ENCODE measurements around the gene CDKL4. TPM values are rescaled to one million over a fixed set of nuclear protein-coding genes. Genes with fewer than 3 reads are reported as not detected.

Gene CDKL4
- total and polyA plus RNA-seq, 2 of the 13 experiments (the other 11 are each of a cell fraction or from before 2014, with no cell fraction given) = 0.29 to 0.50 TPM

GRCh38 chr2:39140322-39140847 lies 103.4 kb downstream of the CDKL4 start (continued):
- TF ChIP-seq, protein P1, sequence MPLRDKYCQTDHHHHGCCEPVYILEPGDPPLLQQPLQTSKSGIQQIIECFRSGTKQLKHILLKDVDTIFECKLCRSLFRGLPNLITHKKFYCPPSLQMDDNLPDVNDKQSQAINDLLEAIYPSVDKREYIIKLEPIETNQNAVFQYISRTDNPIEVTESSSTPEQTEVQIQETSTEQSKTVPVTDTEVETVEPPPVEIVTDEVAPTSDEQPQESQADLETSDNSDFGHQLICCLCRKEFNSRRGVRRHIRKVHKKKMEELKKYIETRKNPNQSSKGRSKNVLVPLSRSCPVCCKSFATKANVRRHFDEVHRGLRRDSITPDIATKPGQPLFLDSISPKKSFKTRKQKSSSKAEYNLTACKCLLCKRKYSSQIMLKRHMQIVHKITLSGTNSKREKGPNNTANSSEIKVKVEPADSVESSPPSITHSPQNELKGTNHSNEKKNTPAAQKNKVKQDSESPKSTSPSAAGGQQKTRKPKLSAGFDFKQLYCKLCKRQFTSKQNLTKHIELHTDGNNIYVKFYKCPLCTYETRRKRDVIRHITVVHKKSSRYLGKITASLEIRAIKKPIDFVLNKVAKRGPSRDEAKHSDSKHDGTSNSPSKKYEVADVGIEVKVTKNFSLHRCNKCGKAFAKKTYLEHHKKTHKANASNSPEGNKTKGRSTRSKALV (CRISPR knock-in tag; IDR thresholded peaks at IDR 0.05) = no peak
- TF ChIP-seq KDM3A (CRISPR knock-in tag; IDR thresholded peaks at IDR 0.05; ENCODE audit: low read depth) (no peak), MAZ (IDR thresholded peaks at IDR 0.05; ENCODE audit: borderline replicate concordance, low read depth, low read length) (no peak), MAZ (CRISPR knock-in tag; IDR thresholded peaks at IDR 0.05; ENCODE audit: low read depth) (no peak), ZNF431 (CRISPR knock-in tag; IDR thresholded peaks at IDR 0.05; ENCODE audit: borderline replicate concordance, low read depth) (no peak), POLR2A (IDR thresholded peaks at IDR 0.05; ENCODE audit: insufficient read depth in 1 of 2, low read depth in 2 of 2, low read length in 2 of 2) (no peak), TSC22D2 (CRISPR knock-in tag; IDR thresholded peaks at IDR 0.05; ENCODE audit: borderline replicate concordance) (no peak), RAD51 (IDR thresholded peaks at IDR 0.05; ENCODE audit: borderline replicate concordance) (no peak), SNAPC2 (CRISPR knock-in tag; IDR thresholded peaks at IDR 0.05) (no peak), ZBTB2 (CRISPR knock-in tag; IDR thresholded peaks at IDR 0.05; ENCODE audit: low read depth) (no peak), MLXIP (CRISPR knock-in tag; IDR thresholded peaks at IDR 0.05; ENCODE audit: borderline replicate concordance) (no peak), SMAD3 (CRISPR knock-in tag; IDR thresholded peaks at IDR 0.05) (0 out of 2 replicates have a peak, but pooled peaks have one; percentile 81), HES4 (CRISPR knock-in tag; IDR thresholded peaks at IDR 0.05; ENCODE audit: borderline replicate concordance) (no peak), ZNF616 (CRISPR knock-in tag; IDR thresholded peaks at IDR 0.05; ENCODE audit: low read depth) (no peak)
- TF ChIP-seq, protein P2, sequence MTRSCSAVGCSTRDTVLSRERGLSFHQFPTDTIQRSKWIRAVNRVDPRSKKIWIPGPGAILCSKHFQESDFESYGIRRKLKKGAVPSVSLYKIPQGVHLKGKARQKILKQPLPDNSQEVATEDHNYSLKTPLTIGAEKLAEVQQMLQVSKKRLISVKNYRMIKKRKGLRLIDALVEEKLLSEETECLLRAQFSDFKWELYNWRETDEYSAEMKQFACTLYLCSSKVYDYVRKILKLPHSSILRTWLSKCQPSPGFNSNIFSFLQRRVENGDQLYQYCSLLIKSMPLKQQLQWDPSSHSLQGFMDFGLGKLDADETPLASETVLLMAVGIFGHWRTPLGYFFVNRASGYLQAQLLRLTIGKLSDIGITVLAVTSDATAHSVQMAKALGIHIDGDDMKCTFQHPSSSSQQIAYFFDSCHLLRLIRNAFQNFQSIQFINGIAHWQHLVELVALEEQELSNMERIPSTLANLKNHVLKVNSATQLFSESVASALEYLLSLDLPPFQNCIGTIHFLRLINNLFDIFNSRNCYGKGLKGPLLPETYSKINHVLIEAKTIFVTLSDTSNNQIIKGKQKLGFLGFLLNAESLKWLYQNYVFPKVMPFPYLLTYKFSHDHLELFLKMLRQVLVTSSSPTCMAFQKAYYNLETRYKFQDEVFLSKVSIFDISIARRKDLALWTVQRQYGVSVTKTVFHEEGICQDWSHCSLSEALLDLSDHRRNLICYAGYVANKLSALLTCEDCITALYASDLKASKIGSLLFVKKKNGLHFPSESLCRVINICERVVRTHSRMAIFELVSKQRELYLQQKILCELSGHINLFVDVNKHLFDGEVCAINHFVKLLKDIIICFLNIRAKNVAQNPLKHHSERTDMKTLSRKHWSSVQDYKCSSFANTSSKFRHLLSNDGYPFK (CRISPR knock-in tag; IDR thresholded peaks at IDR 0.05; ENCODE audit: borderline replicate concordance) = no peak
- TF ChIP-seq, protein P3, sequence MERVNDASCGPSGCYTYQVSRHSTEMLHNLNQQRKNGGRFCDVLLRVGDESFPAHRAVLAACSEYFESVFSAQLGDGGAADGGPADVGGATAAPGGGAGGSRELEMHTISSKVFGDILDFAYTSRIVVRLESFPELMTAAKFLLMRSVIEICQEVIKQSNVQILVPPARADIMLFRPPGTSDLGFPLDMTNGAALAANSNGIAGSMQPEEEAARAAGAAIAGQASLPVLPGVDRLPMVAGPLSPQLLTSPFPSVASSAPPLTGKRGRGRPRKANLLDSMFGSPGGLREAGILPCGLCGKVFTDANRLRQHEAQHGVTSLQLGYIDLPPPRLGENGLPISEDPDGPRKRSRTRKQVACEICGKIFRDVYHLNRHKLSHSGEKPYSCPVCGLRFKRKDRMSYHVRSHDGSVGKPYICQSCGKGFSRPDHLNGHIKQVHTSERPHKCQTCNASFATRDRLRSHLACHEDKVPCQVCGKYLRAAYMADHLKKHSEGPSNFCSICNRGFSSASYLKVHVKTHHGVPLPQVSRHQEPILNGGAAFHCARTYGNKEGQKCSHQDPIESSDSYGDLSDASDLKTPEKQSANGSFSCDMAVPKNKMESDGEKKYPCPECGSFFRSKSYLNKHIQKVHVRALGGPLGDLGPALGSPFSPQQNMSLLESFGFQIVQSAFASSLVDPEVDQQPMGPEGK (CRISPR knock-in tag; IDR thresholded peaks at IDR 0.05) = 0 out of 2 replicates have a peak, but pooled peaks have one; percentile 35
- TF ChIP-seq, protein P4, sequence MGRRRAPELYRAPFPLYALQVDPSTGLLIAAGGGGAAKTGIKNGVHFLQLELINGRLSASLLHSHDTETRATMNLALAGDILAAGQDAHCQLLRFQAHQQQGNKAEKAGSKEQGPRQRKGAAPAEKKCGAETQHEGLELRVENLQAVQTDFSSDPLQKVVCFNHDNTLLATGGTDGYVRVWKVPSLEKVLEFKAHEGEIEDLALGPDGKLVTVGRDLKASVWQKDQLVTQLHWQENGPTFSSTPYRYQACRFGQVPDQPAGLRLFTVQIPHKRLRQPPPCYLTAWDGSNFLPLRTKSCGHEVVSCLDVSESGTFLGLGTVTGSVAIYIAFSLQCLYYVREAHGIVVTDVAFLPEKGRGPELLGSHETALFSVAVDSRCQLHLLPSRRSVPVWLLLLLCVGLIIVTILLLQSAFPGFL (CRISPR knock-in tag; IDR thresholded peaks at IDR 0.05) = no peak

Data from HepG2 (cell line).